8988T (cell line): ENCODE results near the gene STEAP1B.

Experiments
- DNase-seq: peaks from one replicate; pipeline ENCODE4 v3.0.0; 2011

Gene STEAP1B

GRCh38 chr7:22397981-22398380, 102.0 kb downstream of the STEAP1B start:
- DNase-seq: no peak

GRCh38 chr7:22395222-22395621, 104.8 kb downstream of the STEAP1B start:
- DNase-seq: no peak

GRCh38 chr7:22394739-22395138, 105.2 kb downstream of the STEAP1B start:
- DNase-seq: no peak

- no peak for DNase-seq
These were observed 105.9 kb downstream of the STEAP1B start for GRCh38 chr7:22393913-22394729.

GRCh38 chr7:22390516-22390915, 109.5 kb downstream of the STEAP1B start:
- DNase-seq: no peak

GRCh38 chr7:22389892-22390291, 110.1 kb downstream of the STEAP1B start:
- DNase-seq: no peak

- no peak for DNase-seq
These were observed 112.4 kb downstream of the STEAP1B start for GRCh38 chr7:22387583-22387982.

GRCh38 chr7:22386865-22387264, 113.1 kb downstream of the STEAP1B start:
- DNase-seq: no peak

- no peak for DNase-seq
These were observed 113.7 kb downstream of the STEAP1B start for GRCh38 chr7:22386206-22386858.

- DNase-seq: no peak
These were observed 114.7 kb downstream of the STEAP1B start for GRCh38 chr7:22385326-22385725.

GRCh38 chr7:22380333-22380732, 119.7 kb downstream of the STEAP1B start:
- no peak for DNase-seq

GRCh38 chr7:22378199-22378980, 121.6 kb downstream of the STEAP1B start:
- no peak for DNase-seq

- DNase-seq: no peak
These were observed 122.3 kb downstream of the STEAP1B start for GRCh38 chr7:22377703-22378102.

- no peak for DNase-seq
These were observed 124.5 kb downstream of the STEAP1B start for GRCh38 chr7:22375359-22376048.

GRCh38 chr7:22373911-22374310, 126.1 kb downstream of the STEAP1B start:
- no peak for DNase-seq

- DNase-seq: no peak
These were observed 126.6 kb downstream of the STEAP1B start for GRCh38 chr7:22373388-22373787.

- no peak for DNase-seq
These were observed 127.1 kb downstream of the STEAP1B start for GRCh38 chr7:22372863-22373262.

GRCh38 chr7:22371878-22372277, 128.1 kb downstream of the STEAP1B start:
- no peak for DNase-seq
